ENCODE results near the gene CHD2. TPM values are rescaled to one million over a fixed set of nuclear protein-coding genes. Genes with fewer than 3 reads are reported as not detected.

Gene CHD2
- polyA plus RNA-seq, 4 donors, result 29.2 to 75.5 (median 32.2) TPM

- DNase-seq (no peak), FAIRE-seq (no peak)
- Histone ChIP-seq H3K27me3 (ENCODE audit: control insufficient read depth in 3 of 3, insufficient read depth in 3 of 3, low read length in 3 of 3) (no peaks in the 10 kb centered on the region), H3K9me3 (ENCODE audit: control insufficient read depth in 2 of 2, insufficient read depth in 1 of 2, low read depth in 1 of 2, low read length in 1 of 2) (no peaks in the 10 kb centered on the region), H3K36me3 (ENCODE audit: control insufficient read depth in 3 of 3, insufficient read depth in 2 of 3, low read depth in 1 of 3, low read length in 3 of 3) (peaks cover 12 to 29% (median 15%) of the 10 kb centered on the region in 3 donors), H3K27ac (ENCODE audit: low read depth in 1 of 3, low read length in 2 of 3) (peak overlapping the region in 1 of 3 donors; percentile 35), H3K4me1 (ENCODE audit: control insufficient read depth in 3 of 3, insufficient read depth in 2 of 3, low read depth in 1 of 3, low read length in 2 of 3) (peaks cover 16 to 46% (median 18%) of the 10 kb centered on the region in 3 donors), H3K4me3 (ENCODE audit: low read depth in 1 of 3, low read length in 3 of 3) (no peak overlapping the region)
- 70 to 90% (median 81%) methylated on average over 7 of the region's 7 CpGs for WGBS, 3 donors
These were observed 24.1 kb downstream of the CHD2 start for GRCh38 chr15:92924216-92924615.

GRCh38 chr15:92925454-92925853 lies 25.3 kb downstream of the CHD2 start:
- no peaks in the 10 kb centered on the region for H3K9me3 ChIP-seq (ENCODE audit: control insufficient read depth in 2 of 2, insufficient read depth in 1 of 2, low read depth in 1 of 2, low read length in 1 of 2)
- H3K27ac ChIP-seq (ENCODE audit: low read depth in 1 of 3, low read length in 2 of 3), result peak overlapping the region in 1 of 3 donors; percentile 15
- FAIRE-seq (no peak), DNase-seq (peak; percentile 76 to 84)
- H3K4me1 ChIP-seq (ENCODE audit: control insufficient read depth in 3 of 3, insufficient read depth in 2 of 3, low read depth in 1 of 3, low read length in 2 of 3), result peaks cover 16 to 43% (median 18%) of the 10 kb centered on the region in 3 donors
- no peak overlapping the region for H3K4me3 ChIP-seq (ENCODE audit: low read depth in 1 of 3, low read length in 3 of 3)
- 20 to 62% (median 37%) methylated on average over 2 of the region's 2 CpGs for WGBS, 3 donors
- H3K36me3 ChIP-seq (ENCODE audit: control insufficient read depth in 3 of 3, insufficient read depth in 2 of 3, low read depth in 1 of 3, low read length in 3 of 3), result peaks cover 12 to 28% (median 20%) of the 10 kb centered on the region in 3 donors
- no peaks in the 10 kb centered on the region for H3K27me3 ChIP-seq (ENCODE audit: control insufficient read depth in 3 of 3, insufficient read depth in 3 of 3, low read length in 3 of 3)

DNA sequence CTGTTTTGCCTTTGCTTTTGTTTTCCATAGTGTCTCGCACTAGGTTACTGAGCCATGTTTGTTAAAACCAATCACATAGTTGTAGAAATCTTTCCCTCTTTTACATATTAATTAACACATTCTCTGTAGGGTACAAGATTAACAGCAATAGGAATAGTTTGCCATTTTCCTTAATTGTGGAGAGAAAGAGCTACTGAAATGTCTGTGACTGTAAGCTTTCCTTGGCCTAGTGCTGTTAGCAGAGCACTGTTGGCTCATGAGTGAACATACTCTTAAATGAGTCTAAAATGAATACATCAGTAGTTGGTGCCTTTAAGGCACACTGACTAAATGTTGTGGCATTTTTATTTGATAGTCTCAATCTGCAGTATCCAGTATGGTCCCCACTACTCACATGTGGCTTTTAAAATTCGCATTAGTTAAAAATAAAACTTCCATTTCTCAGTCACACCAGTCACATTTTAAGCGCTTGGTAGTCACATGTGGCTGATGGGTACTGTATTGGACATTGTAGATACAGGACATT lies 28.2 kb downstream of the CHD2 start:
- H3K9me3 ChIP-seq (ENCODE audit: control insufficient read depth in 2 of 2, insufficient read depth in 1 of 2, low read depth in 1 of 2, low read length in 1 of 2), result no peaks in the 10 kb centered on the region

DNA sequence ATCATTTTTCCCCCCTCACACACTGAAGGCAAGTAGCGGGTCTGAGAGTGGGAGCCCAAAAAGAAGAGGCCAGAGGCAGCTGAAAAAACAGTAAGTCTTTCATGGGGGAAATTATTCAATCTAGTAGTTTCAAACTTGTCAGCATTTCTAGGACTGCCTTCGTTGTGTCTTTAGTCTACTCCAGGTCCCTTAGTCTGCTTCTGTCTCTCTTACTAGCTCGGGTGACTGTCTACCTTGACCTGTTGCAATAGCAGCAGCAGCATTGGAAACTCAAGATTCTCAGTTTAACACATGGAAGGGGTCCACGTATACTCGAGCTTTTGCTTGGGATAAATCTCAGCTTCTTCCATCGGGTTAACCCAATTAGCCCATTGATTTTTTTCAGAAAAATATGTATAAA lies 28.9 kb downstream of the CHD2 start:
- 78 to 92% (median 92%) methylated on average over 6 of the region's 6 CpGs for WGBS, 3 donors
- H3K4me1 ChIP-seq (ENCODE audit: control insufficient read depth in 3 of 3, insufficient read depth in 2 of 3, low read depth in 1 of 3, low read length in 2 of 3), result peaks cover 5 to 24% (median 6%) of the 10 kb centered on the region in 3 donors
- DNase-seq (no peak), FAIRE-seq (no peak)
- H3K4me3 ChIP-seq (ENCODE audit: low read depth in 1 of 3, low read length in 3 of 3), result no peak overlapping the region
- H3K27me3 ChIP-seq (ENCODE audit: control insufficient read depth in 3 of 3, insufficient read depth in 3 of 3, low read length in 3 of 3), result no peaks in the 10 kb centered on the region
- H3K36me3 ChIP-seq (ENCODE audit: control insufficient read depth in 3 of 3, insufficient read depth in 2 of 3, low read depth in 1 of 3, low read length in 3 of 3), result peaks cover 16 to 41% (median 28%) of the 10 kb centered on the region in 3 donors
- no peaks in the 10 kb centered on the region for H3K9me3 ChIP-seq (ENCODE audit: control insufficient read depth in 2 of 2, insufficient read depth in 1 of 2, low read depth in 1 of 2, low read length in 1 of 2)
- no peak overlapping the region for H3K27ac ChIP-seq (ENCODE audit: low read depth in 1 of 3, low read length in 2 of 3)

More for the DNA sequence above, 28.2 kb downstream of the CHD2 start:
- 81 to 96% (median 95%) methylated on average over 3 of the region's 3 CpGs for WGBS, 3 donors
- Histone ChIP-seq H3K27ac (ENCODE audit: low read depth in 1 of 3, low read length in 2 of 3) (no peak overlapping the region), H3K36me3 (ENCODE audit: control insufficient read depth in 3 of 3, insufficient read depth in 2 of 3, low read depth in 1 of 3, low read length in 3 of 3) (peaks cover 14 to 41% (median 26%) of the 10 kb centered on the region in 3 donors), H3K4me3 (ENCODE audit: low read depth in 1 of 3, low read length in 3 of 3) (no peak overlapping the region), H3K27me3 (ENCODE audit: control insufficient read depth in 3 of 3, insufficient read depth in 3 of 3, low read length in 3 of 3) (no peaks in the 10 kb centered on the region), H3K4me1 (ENCODE audit: control insufficient read depth in 3 of 3, insufficient read depth in 2 of 3, low read depth in 1 of 3, low read length in 2 of 3) (peaks cover 5 to 19% (median 6%) of the 10 kb centered on the region in 3 donors)
- DNase-seq (no peak), FAIRE-seq (no peak)

DNA sequence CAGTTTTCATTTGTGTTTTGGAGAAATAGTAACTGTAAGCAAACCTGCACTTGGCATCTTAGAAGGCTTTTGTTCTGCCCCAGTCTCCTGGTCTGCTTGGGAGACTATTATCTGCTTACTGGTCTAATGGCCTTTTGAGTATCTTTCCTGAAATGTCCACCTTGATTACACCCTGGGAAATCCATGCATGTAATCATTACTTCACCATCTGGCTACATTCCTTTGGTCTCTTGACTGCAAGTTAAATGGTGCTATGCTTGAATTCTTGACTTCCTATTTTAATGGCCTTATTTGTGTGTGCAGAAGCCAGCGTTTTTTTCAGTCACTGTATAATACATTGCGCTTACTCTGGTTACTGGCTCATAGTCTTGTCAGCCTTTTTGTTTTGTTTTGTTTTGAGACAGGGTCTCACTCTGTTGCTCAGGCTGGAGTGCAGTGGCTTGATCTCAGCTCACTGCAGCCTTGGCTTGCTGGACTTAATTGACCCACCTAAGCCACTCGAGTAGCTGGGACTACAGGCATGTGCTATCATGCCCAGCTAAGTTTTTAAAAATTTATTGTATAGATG lies 30.0 kb downstream of the CHD2 start:
- H3K27me3 ChIP-seq (ENCODE audit: control insufficient read depth in 3 of 3, insufficient read depth in 3 of 3, low read length in 3 of 3), result no peaks in the 10 kb centered on the region
- H3K4me3 ChIP-seq (ENCODE audit: low read depth in 1 of 3, low read length in 3 of 3), result no peak overlapping the region
- no peak overlapping the region for H3K27ac ChIP-seq (ENCODE audit: low read depth in 1 of 3, low read length in 2 of 3)
- H3K4me1 ChIP-seq (ENCODE audit: control insufficient read depth in 3 of 3, insufficient read depth in 2 of 3, low read depth in 1 of 3, low read length in 2 of 3), result peaks cover 2 to 26% (median 6%) of the 10 kb centered on the region in 3 donors
- DNase-seq (no peak), FAIRE-seq (no peak)
- H3K9me3 ChIP-seq (ENCODE audit: control insufficient read depth in 2 of 2, insufficient read depth in 1 of 2, low read depth in 1 of 2, low read length in 1 of 2), result no peaks in the 10 kb centered on the region
- peaks cover 13 to 35% (median 28%) of the 10 kb centered on the region in 3 donors for H3K36me3 ChIP-seq (ENCODE audit: control insufficient read depth in 3 of 3, insufficient read depth in 2 of 3, low read depth in 1 of 3, low read length in 3 of 3)
- 47 to 85% (median 67%) methylated on average over 3 of the region's 3 CpGs for WGBS, 3 donors

- 48 to 57% (median 52%) methylated on average over 1 of the region's 1 CpG for WGBS, 3 donors
- Histone ChIP-seq H3K4me1 (ENCODE audit: control insufficient read depth in 3 of 3, insufficient read depth in 2 of 3, low read depth in 1 of 3, low read length in 2 of 3) (peaks cover 0 to 28% (median 6%) of the 10 kb centered on the region in 3 donors), H3K9me3 (ENCODE audit: control insufficient read depth in 2 of 2, insufficient read depth in 1 of 2, low read depth in 1 of 2, low read length in 1 of 2) (no peaks in the 10 kb centered on the region), H3K4me3 (ENCODE audit: low read depth in 1 of 3, low read length in 3 of 3) (no peak overlapping the region), H3K36me3 (ENCODE audit: control insufficient read depth in 3 of 3, insufficient read depth in 2 of 3, low read depth in 1 of 3, low read length in 3 of 3) (peaks cover 13 to 36% (median 33%) of the 10 kb centered on the region in 3 donors), H3K27ac (ENCODE audit: low read depth in 1 of 3, low read length in 2 of 3) (no peak overlapping the region), H3K27me3 (ENCODE audit: control insufficient read depth in 3 of 3, insufficient read depth in 3 of 3, low read length in 3 of 3) (no peaks in the 10 kb centered on the region)
- DNase-seq (no peak), FAIRE-seq (no peak)
These were observed 30.7 kb downstream of the CHD2 start for GRCh38 chr15:92930776-92931175.

DNA sequence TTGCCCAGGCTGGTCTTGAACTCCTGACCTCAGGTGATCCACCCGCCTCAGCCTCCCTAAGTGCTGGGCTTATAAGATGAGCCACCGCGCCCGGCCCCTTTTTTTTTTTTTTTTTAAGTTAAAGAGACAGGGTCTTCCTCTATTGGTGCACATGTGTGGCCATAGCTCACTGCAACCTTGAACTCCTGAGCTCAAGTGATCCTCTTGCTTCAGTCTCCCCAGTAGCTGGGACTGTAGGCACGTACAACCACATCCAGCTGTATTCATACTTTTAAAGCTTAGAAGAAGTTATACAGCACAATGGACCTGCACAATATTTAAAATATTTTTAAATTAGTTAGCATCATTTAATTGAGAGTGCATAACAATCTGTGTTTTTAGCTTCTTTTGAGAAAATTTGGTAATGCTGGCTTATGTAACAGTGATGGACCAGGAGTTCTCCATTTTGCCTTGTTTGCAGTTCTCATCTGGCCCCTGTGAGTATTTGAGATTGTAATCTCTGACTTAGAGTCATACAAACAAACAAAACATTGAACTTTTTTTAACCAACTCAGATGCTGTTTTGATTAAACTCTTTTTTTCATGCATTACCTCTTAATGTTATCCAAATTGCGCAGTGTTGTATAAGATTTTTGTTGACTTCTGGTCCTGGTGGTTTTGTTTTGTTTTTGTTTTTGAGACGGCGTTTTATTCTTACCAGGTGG lies 33.0 kb downstream of the CHD2 start:
- FAIRE-seq (no peak), DNase-seq (no peak)
- H3K4me1 ChIP-seq (ENCODE audit: control insufficient read depth in 3 of 3, insufficient read depth in 2 of 3, low read depth in 1 of 3, low read length in 2 of 3), result peaks cover 3 to 29% (median 9%) of the 10 kb centered on the region in 3 donors
- peak overlapping the region in 1 of 3 donors; percentile 34 for H3K27ac ChIP-seq (ENCODE audit: low read depth in 1 of 3, low read length in 2 of 3)
- no peak overlapping the region for H3K4me3 ChIP-seq (ENCODE audit: low read depth in 1 of 3, low read length in 3 of 3)
- H3K9me3 ChIP-seq (ENCODE audit: control insufficient read depth in 2 of 2, insufficient read depth in 1 of 2, low read depth in 1 of 2, low read length in 1 of 2), result no peaks in the 10 kb centered on the region
- H3K27me3 ChIP-seq (ENCODE audit: control insufficient read depth in 3 of 3, insufficient read depth in 3 of 3, low read length in 3 of 3), result no peaks in the 10 kb centered on the region
- H3K36me3 ChIP-seq (ENCODE audit: control insufficient read depth in 3 of 3, insufficient read depth in 2 of 3, low read depth in 1 of 3, low read length in 3 of 3), result peaks cover 13 to 41% (median 36%) of the 10 kb centered on the region in 3 donors
- 92 to 93% (median 92%) methylated on average over 8 of the region's 8 CpGs for WGBS, 3 donors

DNA sequence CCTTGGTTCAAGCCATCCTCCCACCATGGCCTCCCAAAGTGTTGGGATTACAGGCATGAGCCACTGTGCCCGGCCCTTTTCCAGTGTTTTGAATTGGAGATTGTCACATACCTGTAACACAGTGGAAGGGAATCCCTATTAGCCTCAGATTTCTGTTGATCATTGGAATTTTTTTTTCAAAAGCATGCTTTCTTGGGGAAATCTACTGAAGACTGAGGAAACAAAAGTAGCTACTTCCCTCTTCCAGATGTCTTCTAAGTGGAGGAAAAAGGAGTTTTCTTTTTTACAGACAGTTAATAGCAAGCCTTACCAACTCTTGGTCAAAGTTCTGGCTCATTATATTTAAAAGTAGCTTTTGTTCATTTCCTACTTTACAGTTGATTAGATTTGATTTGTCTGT lies 33.7 kb downstream of the CHD2 start:
- Histone ChIP-seq H3K27me3 (ENCODE audit: control insufficient read depth in 3 of 3, insufficient read depth in 3 of 3, low read length in 3 of 3) (no peaks in the 10 kb centered on the region), H3K4me1 (ENCODE audit: control insufficient read depth in 3 of 3, insufficient read depth in 2 of 3, low read depth in 1 of 3, low read length in 2 of 3) (peaks cover 3 to 26% (median 9%) of the 10 kb centered on the region in 3 donors), H3K36me3 (ENCODE audit: control insufficient read depth in 3 of 3, insufficient read depth in 2 of 3, low read depth in 1 of 3, low read length in 3 of 3) (peaks cover 9 to 39% (median 35%) of the 10 kb centered on the region in 3 donors), H3K27ac (ENCODE audit: low read depth in 1 of 3, low read length in 2 of 3) (peak overlapping the region in 2 of 3 donors; percentile 34 to 45), H3K4me3 (ENCODE audit: low read depth in 1 of 3, low read length in 3 of 3) (no peak overlapping the region), H3K9me3 (ENCODE audit: control insufficient read depth in 2 of 2, insufficient read depth in 1 of 2, low read depth in 1 of 2, low read length in 1 of 2) (no peaks in the 10 kb centered on the region)
- 82 to 95% (median 91%) methylated on average over 1 of the region's 1 CpG for WGBS, 3 donors
- FAIRE-seq, result no peak
- DNase-seq, result no peak
